SIG-M5 (cell line): ENCODE measurements around the gene YJU2.
"Not testable (repeated sequence)": the region's sequence is repeated elsewhere in the genome, so short reads cannot be mapped to it uniquely, and the experiment has no call there.

ENCODE experiments used
- DNase-seq: peaks from one replicate; lab custom pipeline; 2025; lab: John Stamatoyannopoulos, UW

The YJU2 gene

DNA sequence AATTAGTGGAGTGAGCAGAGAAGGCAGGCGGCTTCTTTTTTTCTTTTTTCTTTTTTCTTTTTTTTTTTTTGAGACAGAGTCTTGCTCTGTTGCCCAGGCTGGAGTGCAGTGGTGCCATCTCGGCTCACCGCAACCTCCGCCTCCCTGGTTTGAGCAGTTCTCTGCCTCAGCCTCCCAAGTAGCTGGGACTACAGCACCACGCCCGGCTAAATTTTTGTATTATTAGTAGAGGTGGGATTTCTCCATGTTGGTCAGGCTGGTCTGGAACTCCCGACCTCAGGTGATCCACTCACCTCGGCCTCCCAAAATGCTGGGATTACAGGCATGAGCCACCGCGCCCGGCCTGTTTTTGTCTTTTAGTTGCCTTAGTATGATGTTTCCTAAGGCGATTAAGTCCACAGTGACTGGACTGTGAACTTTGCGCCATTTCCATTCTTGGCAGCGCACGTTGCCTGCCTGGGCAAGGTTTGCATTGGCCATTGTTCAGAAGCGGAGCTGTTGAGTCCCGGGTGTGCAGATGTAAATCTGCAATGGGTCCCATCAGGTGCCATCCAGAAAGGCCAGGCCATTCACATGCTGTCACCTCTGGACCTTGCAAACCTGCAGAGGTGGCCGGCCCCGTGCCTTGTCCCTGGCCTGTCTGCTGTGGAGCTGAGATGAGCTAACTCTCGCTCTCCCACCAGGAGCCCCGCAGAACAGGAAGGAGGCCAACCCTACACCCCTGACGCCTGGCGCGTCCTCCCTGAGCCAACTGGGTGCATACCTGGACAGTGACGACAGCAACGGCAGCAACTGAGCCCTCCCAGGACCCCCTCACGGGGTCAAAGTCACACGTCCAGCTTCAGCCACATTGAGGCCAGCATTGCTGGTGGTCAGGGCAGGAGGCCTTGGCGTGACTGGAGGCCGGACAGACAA, 21.3 kb downstream of the YJU2 start:
- no peak for DNase-seq

DNA sequence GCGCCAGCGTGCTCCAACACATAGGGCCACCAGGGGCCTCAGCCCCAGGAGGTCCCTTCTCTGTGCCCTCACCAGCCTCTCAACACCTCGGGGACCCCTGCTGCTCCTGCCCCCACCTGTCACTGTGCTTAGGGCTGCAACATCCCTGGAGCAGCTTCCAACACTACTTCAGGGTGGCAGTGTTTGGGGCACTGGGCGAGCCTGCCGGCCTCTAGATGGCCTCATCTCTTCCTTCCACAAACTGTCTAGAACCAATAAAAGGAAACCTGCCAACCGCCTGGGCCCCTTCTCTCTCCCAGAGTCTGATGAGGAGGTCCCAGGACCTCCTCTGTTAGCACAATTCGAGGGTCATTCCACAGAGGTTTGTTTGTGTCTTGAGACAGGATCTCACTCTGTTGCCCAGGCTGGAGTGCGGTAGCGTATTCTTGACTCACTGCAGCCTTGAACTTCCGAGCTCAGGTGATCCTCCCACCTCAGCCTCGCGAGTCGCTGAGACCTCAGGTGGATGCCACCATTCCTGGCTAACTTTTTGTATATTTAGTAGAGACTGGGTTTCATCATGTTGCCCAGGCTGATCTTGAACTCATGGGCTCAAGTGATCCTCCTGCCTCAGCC, 22.0 kb downstream of the YJU2 start:
- DNase-seq: no peak

DNA sequence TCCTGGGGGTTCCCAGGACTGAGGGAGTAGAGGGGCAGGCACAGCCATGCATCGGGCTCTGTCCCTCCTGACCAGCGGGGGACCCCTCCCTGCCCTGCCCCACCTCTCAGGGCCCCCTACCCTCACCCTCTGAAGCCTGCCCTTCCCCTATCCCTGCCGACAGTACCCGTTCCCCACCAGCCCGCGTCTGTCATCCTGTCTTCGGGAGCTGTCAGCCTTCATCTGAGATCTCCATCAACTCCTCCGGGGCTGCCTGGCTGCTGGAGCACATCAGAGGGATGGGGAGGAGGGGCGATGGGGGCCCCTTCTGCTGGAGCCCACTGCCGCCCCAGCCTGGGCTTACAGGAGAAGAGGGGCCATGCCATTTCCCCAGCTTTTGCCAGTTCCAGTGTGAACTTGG, 26.0 kb downstream of the YJU2 start:
- DNase-seq: no peak

DNA sequence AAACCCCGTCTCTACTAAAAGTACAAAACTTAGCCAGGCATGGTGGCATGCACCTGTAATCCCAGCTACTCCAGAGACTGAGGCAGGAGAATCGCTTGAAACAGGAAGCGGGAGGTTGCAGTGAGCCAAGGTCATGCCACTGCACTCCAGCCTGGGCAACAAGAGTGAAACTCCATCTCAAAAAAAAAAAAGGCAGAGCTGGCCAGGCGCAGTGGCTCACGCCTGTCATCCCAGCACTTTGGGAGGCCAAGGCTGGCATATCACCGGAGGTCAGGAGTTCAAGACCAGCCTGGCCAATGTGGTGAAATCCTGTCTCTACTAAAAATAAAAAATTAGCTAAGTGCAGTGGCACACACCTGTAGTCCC, 27.4 kb downstream of the YJU2 start:
- not testable (repeated sequence) for DNase-seq

DNA sequence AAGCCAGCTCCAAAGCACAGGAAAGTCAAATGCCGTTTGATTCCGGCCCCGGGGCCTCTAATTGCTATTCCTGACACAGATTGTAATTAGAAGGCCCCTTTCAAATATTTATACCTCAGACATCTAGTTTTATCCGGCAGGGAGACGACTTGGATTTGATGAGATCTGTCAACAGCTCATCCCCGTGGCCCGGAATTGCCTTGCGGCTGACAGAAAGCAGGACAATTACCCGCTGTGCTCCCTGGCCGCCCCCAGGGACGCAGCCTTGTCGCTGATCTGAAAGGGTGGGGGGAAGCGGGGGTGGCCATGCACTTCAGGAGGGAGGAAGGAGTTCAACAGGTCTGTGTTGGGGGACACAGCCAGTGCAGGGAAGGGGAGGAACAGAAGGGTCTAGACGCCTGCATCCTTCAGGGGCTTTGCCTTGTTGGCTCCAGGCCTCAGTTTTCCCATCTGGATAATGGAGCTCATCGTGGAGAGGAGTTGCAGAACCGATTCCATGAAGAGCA, 30.4 kb downstream of the YJU2 start:
- DNase-seq: no peak

DNA sequence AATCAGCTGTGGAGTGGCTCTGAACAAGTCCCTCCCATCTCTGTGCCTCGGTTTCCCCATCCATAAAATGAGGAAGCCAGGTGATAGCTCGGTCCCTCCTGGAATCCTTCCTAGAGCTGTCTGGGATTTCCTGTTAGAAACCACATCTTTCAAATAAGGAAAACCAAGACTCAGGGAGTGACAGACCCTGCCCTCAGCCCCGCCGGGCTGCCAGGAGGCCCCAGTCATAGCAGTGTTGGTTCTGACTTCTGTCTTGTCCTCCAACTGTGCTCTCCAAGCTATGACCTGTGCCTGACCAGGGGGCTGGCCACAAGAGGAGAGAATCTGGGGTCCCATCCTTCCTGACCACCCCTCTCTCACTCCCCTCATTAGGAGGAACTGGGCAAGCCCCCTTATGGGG, 31.1 kb downstream of the YJU2 start:
- no peak for DNase-seq

DNA sequence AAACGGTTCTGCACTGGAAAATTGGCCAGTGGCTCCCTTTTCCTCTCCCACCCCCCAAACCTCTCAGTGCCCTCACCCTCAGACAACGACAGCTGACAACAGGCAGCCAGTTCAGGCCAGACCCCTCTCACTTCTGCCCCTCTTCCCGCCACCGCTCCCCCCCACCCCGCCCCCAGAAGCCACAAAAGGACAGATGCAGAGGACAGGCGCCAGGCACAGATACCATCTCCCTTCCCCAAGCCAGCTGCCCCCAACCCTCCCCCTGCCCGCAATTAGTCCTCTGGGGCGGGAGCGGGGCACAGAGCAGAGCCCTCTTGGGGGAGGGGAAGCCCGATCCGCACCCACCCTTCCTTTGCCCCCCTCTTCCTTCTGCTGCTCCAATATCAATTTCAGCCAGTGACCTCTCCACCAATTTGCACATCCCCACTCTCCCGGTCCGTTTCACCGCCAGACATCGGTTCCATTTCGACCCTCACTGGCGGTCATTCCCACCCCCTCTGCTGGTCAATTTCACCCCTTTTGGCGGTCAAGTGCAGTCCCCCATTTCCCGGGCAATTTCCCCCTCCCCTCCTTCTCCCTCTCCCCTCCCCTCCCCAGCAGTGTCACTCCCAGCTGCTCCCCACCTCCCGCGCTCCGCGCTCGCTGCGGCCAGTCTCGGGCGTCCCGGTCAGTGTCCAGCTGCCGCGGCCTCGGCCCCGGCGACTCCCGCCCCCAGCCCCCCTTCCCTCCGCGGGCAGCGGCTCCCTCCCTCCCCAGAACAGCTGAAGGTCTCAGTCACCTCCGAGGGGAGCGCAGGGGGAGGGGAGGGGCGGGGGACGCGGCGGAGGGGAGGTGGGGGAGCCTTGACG, 31.8 kb downstream of the YJU2 start, which contains the start of gene SHD:
SHD (plus strand) TSS at position 848 of the 848 bp plus-strand sequence. CDS start 798 bp downstream, outside the sequence.
- no peak for DNase-seq

DNA sequence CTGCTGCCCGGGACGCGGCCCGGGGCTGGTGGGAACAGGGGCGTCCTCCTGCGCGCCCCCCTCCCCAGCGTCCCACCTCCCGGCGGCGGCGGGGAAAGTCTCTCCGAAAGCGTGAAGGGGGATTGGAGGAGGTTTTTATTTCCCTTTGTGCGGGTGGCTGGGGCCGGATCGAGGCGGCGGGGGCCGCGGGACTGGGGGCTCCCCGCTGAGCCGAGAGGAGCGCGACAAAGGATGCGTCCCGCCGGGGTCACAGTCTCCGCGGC, 32.3 kb downstream of the YJU2 start:
- DNase-seq: no peak

DNA sequence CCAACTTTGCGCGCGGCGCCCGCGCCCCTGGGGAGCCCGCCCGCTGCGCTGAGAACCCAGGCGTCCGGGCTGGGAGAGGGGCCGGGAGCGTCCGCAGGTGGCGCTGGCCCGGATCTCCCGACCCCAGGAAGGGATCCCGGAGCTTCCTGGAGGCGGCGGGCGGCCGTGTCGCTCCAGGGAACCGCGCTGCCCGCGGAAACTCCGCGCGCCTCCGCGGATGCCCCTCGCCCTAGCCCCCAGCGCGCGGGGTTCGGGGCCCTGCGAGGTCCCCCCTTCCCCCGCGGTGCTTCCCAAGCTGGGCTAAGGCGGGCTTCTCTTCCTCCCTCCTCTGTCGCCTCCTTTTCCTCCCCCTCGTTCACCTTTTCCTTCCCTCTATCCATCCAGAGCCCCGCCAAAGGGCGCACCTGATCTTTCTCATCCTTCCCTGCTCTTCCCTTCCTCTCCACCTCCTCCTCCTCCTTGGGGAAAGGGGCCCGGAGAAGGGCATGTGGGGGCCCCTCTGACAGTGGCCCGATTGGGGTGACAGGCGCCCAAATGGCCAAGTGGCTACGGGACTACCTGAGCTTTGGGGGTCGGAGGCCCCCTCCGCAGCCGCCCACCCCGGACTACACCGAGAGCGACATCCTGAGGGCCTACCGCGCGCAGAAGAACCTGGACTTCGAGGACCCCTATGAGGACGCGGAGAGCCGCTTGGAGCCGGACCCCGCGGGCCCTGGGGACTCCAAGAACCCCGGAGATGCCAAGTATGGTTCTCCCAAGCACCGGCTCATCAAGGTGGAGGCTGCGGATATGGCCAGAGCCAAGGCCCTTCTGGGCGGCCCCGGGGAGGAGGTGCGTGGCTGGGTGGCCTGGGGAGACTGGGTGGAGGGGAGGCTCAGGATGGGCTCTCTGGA, 32.9 kb downstream of the YJU2 start:
- no peak for DNase-seq

DNA sequence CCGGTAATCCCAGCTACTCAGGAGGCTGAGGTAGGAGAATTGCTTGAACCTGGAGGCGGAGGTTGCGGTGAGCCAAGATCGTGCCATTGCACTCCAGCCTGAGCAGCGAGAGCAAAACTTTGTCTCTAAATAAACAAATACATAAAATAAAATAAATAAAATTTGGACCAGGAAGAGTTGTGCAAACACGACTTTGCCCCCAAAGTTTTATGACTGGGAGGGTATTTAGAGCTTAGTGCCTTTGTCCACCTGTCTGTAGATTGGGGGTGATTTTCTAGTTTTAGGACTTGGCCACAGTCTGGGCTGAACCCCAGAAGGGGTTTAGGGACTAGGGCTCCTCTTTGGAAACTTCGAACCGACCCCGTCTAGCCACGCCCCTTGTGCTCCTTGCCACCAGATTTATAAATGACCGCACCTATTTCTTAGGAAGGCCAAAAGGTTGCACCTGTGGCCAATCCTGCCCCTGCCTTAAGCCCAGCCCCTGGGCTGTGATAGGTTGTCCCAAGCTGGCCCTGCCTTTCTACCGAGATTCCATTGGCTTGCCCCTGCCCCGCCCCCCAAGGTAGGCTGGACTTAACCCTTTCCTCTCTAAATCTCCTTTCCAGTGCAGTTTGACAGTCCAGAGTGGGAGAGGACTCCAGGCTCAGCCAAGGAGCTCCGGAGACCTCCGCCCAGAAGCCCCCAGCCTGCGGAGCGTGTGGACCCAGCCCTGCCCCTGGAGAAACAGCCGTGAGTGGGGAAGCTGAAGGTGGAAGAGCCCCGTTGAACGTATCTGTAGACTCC, 37.5 kb downstream of the YJU2 start:
- no peak for DNase-seq

DNA sequence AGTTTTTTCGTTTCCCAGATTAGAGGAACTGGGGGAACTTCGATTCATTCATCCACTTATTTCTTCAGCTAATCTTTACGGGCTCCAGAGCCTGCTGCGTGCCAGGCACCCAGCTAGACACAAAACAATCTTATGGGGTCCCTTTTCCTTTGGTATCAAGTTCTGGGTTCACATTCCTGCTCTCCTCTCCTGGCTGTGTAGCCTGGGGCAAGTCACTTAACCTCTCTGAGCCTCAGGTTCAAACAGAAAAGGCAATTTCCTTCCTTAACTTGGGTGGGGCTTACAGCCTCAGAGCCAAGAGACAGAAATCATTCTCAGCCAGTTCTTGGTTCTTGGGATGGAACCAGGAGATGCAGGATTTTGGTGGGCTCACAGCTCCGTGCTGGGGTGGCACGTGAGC, 38.1 kb downstream of the YJU2 start:
- no peak for DNase-seq

DNA sequence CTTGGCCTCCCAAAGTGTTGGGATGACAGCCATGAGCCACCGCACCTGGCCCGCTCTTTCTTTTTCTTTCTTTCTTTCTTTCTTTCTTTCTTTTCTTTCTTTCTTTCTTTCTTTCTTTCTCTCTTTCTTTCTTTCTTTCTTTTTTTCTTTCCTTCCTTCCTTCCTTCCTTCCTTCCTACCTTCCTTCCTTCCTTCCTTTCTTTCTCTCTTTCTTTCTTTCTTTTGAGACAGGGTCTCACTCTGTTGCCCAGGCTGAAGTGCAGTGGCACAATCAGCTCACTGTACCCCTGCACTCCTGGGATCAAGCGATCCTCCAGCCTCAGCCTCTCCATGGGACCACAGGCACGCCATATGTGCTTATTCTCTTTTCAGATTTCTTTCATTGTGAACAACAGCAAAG, 39.3 kb downstream of the YJU2 start:
- DNase-seq: not testable (repeated sequence)

DNA sequence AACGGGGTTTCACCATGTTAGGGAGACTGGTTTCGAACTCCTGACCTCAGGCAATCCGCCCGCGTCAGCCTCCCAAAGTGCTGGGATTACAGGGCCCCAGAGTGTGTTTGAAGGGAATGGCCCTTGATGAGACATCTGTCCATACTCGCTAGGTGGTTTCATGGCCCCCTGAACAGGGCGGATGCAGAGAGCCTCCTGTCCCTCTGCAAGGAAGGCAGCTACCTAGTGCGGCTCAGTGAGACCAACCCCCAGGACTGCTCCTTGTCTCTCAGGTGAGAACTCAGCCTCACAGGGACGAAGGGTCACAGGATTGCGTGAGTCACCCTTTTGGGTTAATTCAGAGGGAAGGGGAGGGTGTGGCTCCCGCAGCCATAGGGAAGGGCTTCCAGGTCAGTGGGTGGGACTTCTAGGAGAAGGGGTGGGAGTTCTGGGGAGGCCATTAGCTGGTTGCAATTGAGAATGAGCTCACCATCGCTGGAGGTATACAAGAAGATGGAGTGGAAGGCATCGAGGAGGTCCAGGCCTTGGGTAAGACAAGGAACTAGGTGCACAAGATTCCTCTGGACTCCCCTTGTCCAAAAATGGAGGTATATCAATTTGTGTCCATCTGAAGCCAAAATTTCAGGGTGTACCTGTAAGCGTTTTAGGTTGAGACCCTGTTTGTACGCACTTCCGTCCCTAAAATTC, 41.4 kb downstream of the YJU2 start:
- no peak for DNase-seq

DNA sequence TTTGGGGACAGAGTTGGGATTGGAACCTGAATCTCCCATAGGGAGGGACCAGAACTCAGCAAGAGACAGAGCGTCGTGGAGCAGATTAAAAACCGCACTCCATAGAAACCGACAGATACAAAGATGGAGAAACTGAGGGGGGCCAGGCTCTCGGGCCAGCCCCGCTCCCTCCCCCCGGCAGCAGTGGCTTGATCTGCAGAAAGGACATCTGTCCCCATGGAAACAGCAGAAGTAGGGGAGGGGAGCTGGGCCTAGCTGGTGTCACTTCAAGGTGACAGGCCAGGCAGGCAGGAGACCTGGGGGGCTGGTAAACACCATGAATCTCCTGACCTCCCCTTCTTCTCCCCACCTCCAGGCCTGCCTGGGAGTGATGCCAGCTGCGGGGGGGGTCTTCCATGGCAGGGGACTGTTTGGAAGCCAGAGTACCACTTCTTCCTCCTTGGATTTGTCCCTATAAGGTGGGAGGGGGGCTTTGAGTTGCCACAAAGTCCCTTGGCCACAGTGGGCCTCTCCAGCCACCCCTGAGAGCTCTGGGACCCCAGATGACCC, 44.4 kb downstream of the YJU2 start:
- DNase-seq: no peak

DNA sequence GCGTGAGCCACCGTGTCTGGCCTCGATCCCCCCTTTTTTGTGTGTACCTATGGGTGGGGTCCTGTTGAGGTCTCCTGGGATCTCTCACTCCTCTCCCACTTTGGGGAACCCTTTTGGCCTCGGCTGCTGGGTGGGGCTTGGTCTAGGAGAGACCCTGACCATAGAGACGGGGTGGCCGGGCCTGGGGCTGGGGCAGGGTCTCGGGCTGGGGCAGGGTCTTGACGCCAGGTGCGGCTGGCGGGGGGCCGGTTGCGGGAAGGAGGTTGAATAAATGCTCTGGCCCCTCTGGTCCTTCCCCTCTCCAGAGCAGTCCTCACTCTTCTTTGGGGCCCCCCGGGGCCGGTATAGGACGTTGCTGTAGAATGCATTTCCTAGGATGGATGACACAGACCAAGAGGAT, 45.6 kb downstream of the YJU2 start:
- DNase-seq: no peak

DNA sequence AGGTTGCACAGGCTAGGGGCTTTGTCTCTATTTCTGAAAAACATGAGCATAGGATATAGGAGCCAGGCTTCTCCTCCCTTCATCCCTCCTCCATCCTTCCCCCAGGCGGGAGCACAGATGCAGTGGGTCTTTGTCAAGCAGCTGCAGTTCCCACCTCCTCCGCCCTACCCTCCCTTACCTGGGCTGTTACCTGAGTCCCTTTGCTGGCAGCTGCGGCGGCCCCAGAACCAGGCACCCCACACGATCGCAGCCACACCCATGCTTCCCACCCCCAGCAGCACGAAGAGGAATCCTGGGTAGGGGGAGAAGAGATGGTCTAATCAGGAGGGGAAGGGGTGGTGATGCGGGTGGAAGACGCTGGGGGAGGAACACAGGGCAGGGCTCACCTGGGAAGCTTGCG, 47.5 kb downstream of the YJU2 start:
- no peak for DNase-seq

DNA sequence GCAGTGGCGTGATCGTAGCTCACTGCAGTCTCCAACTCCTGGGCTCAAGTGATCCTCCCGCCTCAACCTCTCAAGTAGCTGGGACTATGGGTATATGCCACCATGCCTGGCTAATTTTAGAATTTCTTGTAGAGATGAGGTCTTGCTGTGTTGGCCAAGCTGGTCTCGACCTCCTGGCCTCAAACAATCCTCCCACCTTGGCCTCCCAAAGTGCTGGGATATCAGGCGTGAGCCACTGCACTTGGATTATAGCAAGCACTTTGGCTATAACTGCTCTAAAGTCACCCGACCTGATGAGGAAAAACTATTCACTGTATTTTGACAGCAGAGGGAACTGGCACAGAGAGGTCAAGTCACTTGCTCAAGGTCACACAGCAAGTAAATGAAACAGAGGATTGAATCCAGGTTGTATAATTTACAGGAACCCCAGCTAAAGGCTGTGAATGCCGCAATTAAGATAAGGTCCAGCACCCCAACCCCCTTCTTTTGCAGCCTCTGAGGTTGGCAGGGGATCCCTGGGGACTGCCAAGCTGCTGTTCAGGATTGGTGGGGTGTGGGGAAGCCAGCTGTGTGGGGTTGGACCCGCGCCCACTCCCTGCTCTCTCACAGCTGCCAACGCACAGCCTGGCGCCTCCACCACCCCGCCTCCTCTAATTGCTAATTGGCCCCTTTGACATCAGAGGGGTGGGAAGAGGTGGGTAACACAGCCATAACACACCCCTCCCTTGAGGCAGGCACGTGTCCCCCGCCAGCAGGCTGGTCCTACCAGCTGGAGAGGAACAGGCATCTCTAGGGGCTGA, 49.3 kb downstream of the YJU2 start:
- no peak for DNase-seq

DNA sequence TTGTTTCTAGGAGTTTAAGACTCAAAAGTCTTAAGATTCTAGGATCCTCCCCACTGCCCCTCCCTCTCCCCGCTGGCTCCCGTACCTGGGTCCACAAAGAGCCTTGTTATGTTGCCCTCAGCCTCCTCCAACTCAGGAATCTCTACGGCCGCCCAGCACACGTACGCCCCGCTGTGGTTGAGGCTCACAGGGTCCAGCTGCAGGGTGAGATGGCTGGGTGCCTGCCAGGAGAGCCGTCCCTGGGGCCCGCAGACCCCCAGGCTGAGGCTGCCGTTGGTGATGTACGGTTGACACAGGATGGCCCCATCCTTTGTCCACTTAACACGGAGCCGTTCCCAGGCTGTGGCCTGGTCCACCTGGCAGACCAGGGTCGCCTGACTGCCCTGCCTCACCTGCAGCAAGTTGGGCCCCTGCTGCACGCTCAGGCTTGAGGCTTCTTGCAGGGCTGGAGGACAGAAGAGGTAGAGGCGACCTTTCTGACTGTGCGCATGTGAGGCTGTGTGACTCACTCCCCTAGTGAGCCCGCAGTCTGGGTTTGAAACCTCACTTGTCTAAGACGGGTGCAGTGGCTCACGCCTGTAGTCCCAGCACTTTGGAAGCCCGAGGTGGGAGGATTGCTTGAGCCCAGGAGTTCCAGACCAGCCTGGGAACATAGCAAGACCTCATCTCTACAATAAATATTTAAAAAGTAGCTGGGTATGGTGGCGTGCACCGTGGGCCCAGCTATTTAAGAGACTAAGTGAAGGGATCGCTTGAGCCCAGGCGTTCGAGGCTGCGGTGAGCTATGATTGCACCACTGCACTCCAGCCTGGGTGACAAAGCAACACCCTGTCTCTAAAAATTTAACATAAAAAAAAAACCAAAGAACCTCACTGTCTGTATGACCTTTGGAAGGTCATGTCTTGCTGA, 51.3 kb downstream of the YJU2 start:
- DNase-seq: no peak
